ENCODE results near the gene ARL15.

GRCh38 chr5:54049963-54050362 is 260.4 kb downstream of the ARL15 start:
- no peak for TF ChIP-seq CTCF (conservative IDR thresholded peaks at IDR 0.05; ENCODE audit: low read depth, low read length)
- TF ChIP-seq EZH2 (IDR thresholded peaks at IDR 0.05; ENCODE audit: borderline replicate concordance, low read depth, low read length, poor library complexity, severe bottlenecking), result no peak
